ENCODE data around the gene PPP1R13L. TPM values are rescaled to one million over a fixed set of nuclear protein-coding genes. Genes with fewer than 3 reads are reported as not detected.

The PPP1R13L gene
- total and polyA plus RNA-seq, 2 of the 8 experiments (the other 6 are each of a cell fraction or from before 2014, with no cell fraction given): 9.1 to 15.3 TPM

DNA sequence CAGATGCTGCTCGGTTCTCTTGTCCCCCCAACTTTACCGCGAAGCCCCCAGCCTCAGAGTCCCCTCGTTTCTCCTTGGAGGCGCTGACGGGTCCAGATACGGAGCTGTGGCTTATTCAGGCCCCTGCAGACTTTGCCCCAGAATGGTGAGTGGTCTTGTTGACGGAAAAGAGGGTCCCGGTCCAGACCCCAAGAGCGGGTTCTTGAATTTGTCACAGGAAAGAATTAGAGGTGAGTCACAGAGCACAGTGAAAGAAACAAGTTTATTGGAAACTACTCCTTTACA is 2.2 kb upstream of the PPP1R13L start:
- Histone ChIP-seq H3K4ac (replicated peaks; ENCODE audit: insufficient read length, low read depth, low read length) (no peak overlapping the region), H2AK5ac (ENCODE audit: low read depth, low read length) (no peak overlapping the region), H3K27me3 (replicated peaks in 1 of 4; ENCODE audit: control insufficient read depth in 3 of 4, extremely low read depth in 1 of 4, insufficient read depth in 3 of 4, low read length in 3 of 4) (peaks cover 0 to 5% (median 2%) of the 10 kb centered on the region in 4 experiments; a peak in 2 of 7 replicates), H2BK120ac (replicated peaks; ENCODE audit: low read depth, low read length) (no peak overlapping the region), H2BK12ac (ENCODE audit: low read depth, low read length) (no peak overlapping the region), H3K18ac (ENCODE audit: extremely low read depth, low read length) (0 out of 2 replicates have a peak overlapping the region, but pooled peaks have one; percentile 60), H3K9me3 (ENCODE audit: insufficient read depth in 2 of 2, low read depth in 1 of 2, low read length in 1 of 2) (no peaks in the 10 kb centered on the region), H4K5ac (ENCODE audit: insufficient read length, low read depth, low read length) (no peak overlapping the region), H3K4me1 (replicated peaks in 1 of 4; ENCODE audit: control insufficient read depth in 3 of 4, insufficient read depth in 4 of 4, low read length in 3 of 4) (peaks cover 3 to 21% (median 11%) of the 10 kb centered on the region in 4 experiments; a peak in 5 of 7 replicates), H3K23me2 (ENCODE audit: low read depth, low read length) (peaks cover 19% of the 10 kb centered on the region), H2BK5ac (ENCODE audit: low read depth, low read length) (peak overlapping the region; percentile 99; the same call in 1 of the 2 replicates), H2AFZ (ENCODE audit: low read length) (no peak overlapping the region), H2BK20ac (ENCODE audit: low read length) (no peak overlapping the region), H3K56ac (replicated peaks; ENCODE audit: insufficient read length, low read depth, low read length) (no peak overlapping the region), H4K8ac (ENCODE audit: extremely low read depth, insufficient read depth, low read length) (peak overlapping the region; percentile 17; the same call in 1 of the 2 replicates), H3K27ac (ENCODE audit: low read depth, low read length) (no peak overlapping the region), H4K91ac (replicated peaks; ENCODE audit: insufficient read length, low read length) (peak overlapping the region; percentile 90), H3K36me3 (ENCODE audit: control insufficient read depth in 2 of 4, insufficient read depth in 4 of 4, low read length in 3 of 4) (peaks cover 0 to 6% (median 1%) of the 10 kb centered on the region in 4 experiments; a peak in 3 of 8 replicates), H3K14ac (ENCODE audit: insufficient read length) (no peak overlapping the region), H3K9ac (replicated peaks in 1 of 4; ENCODE audit: extremely low read depth in 1 of 4, low read depth in 3 of 4, low read length in 3 of 4) (peak overlapping the region; percentile 55 to 98 (median 98); a peak in 6 of 7 replicates), H3K4me2 (ENCODE audit: insufficient read depth in 1 of 2, low read depth in 2 of 2, low read length in 2 of 2) (peak overlapping the region; percentile 92 to 97), H2BK15ac (ENCODE audit: low read length) (0 out of 2 replicates have a peak overlapping the region, but pooled peaks have one; percentile 61), H3K23ac (ENCODE audit: insufficient read length) (no peak overlapping the region), H3K79me2 (ENCODE audit: control insufficient read depth in 1 of 2, insufficient read depth in 2 of 2, low read length in 2 of 2) (peaks cover 0 to 8% of the 10 kb centered on the region in 2 experiments; a peak in 1 of 4 replicates), H3K4me3 (ENCODE audit: extremely low read depth in 1 of 4, insufficient read depth in 2 of 4, low read depth in 3 of 4, low read length in 4 of 4) (peak overlapping the region; percentile 69 to 96 (median 91)), H4K20me1 (replicated peaks in 1 of 2; ENCODE audit: control insufficient read depth in 1 of 2, insufficient read depth in 2 of 2, low read length in 2 of 2) (peaks cover 0 to 6% of the 10 kb centered on the region in 2 experiments), H3K79me1 (ENCODE audit: low read depth, low read length) (peaks cover 9% of the 10 kb centered on the region; the same call in 1 of the 2 replicates)
- FAIRE-seq (no peak), DNase-seq (ENCODE audit: low read depth in 1 of 2, low spot score in 2 of 2) (no peak)
- ChIA-PET POLR2A (ENCODE audit: partially characterized antibody) (interaction anchor here (0.7 to 3.4 kb wide), 9 partner anchors 9 to 269 kb away, joined by 3 to 19 read pairs (median 3); partner anchors contain the start of gene ERCC1), CTCF (ENCODE audit: partially characterized antibody) (interaction anchor here (0.8 to 2.4 kb wide), 6 partner anchors 11 to 79 kb away, joined by 3 to 11 read pairs (median 4); no protein-coding TSS in a partner anchor)
- TF ChIP-seq, protein P1, sequence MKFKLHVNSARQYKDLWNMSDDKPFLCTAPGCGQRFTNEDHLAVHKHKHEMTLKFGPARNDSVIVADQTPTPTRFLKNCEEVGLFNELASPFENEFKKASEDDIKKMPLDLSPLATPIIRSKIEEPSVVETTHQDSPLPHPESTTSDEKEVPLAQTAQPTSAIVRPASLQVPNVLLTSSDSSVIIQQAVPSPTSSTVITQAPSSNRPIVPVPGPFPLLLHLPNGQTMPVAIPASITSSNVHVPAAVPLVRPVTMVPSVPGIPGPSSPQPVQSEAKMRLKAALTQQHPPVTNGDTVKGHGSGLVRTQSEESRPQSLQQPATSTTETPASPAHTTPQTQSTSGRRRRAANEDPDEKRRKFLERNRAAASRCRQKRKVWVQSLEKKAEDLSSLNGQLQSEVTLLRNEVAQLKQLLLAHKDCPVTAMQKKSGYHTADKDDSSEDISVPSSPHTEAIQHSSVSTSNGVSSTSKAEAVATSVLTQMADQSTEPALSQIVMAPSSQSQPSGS (IDR thresholded peaks at IDR 0.05; ENCODE audit: low read length): no peak
- peak in 1 of 2 experiments; percentile 44; a peak in 1 of 3 replicates for TF ChIP-seq POLR2A (IDR thresholded peaks at IDR 0.05; ENCODE audit: control extremely low read depth in 1 of 2, low read depth in 2 of 2, low read length in 2 of 2)
- 1% methylated on average over 9 of the region's 10 CpGs; no CpG with 5 or more reads in 1 of the 2 experiments for WGBS, 2 experiments (ENCODE audit: extremely low coverage in 1 of 2, insufficient coverage in 1 of 2, insufficient read length in 1 of 2, insufficient replicate concordance in 2 of 2, low coverage in 1 of 2, low lambda C conversion rate in 2 of 2, missing lambda C conversion rate in 1 of 2)
